ENCODE results near the gene PCYT2. TPM values are rescaled to one million over a fixed set of nuclear protein-coding genes. Genes with fewer than 3 reads are reported as not detected.

PCYT2 gene
- polyA plus RNA-seq, 1 experiment: 44.2 TPM

DNA sequence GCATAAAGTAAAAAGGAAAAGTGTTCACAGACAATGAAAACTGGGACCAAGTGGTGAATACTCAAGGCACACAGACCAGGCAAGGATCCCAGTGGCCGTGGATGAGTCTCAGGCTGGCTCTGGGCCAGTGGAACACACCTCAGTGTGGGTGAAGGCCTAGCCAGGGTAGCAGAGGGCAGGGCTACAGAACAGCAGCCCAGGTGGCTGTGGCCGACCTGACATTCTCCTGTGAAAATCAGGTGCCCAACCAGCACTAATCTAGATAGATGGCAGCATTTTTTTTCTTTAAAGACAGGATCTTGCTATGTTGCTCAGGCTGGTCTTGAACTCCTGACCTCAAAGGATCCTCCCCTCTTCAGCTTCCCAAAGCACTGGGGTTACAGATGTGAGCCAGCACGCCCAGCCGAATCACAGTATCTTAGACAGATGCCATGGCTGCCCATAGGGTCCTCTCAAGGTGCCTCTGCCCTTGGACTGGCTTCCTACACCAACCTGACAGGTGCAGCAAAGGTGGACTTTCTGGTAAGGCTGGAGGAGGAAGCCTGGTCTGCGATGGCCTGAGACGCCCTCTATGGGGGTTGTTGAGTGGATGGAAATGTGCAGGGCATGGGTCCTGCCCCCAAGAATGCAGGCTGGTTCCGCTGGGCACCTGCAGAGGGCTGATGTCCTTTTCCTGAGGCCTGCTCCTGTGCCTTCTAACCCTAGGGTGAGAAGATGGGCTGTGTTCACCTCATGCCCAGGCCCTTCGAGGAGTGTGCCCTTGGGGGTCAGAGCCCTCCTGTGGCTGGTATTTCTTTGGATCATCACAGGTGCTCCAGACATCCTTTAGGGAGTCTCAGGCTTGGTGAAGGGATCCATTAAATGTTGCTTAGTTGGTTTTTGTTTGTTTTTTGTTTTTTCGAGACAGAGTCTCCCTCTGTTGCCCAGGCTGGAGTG, 47.1 kb downstream of the PCYT2 start:
- ChIA-PET CTCF (no interaction called here), POLR2A (interaction anchor here (0.5 to 0.9 kb wide), 2 partner anchors 151 to 155 kb away, joined by 3 to 4 read pairs; no protein-coding TSS in a partner anchor)
- H3K4me3 ChIP-seq (ENCODE audit: low read depth, low read length): no peak overlapping the region
- peaks cover 23% of the 10 kb centered on the region for H3K36me3 ChIP-seq (ENCODE audit: control insufficient read depth, insufficient read depth, low read length)
- TF ChIP-seq CTCF (IDR thresholded peaks at IDR 0.05; ENCODE audit: insufficient read depth, low read depth, low read length): no peak
- H3K27me3 ChIP-seq (ENCODE audit: control insufficient read depth, insufficient read depth, low read length): no peaks in the 10 kb centered on the region
- DNase-seq (ENCODE audit: low read depth): no peak

DNA sequence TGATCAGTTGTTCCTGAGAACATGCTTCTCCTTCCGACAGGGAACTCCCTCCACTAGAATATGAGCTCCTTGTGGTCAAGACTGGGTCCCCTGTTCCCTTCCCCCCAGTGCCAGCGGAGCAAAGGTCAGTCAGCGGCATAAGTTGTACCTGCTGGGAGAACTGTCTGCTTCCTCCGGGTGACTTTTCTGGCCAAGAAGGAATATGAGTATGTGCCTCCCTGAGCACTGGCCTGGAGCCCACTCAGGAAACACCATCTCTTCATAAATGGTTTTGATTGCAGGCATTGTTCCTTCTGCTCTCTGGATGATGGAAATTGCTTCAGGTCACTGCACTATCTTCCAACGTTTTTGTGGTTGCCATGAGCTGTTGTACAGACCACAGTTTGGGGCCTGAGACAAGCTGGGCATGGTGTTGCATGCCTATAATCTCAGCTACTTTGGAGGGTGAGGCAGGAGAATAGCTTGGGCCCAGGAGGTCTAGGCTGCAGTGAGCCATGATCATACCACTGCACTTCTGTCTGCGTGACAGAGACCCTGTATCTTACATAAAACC, 48.0 kb downstream of the PCYT2 start:
- DNase-seq (ENCODE audit: low read depth): no peak
- ChIA-PET CTCF (no interaction called here), POLR2A (interaction anchor here (0.5 to 0.9 kb wide), 2 partner anchors 150 to 154 kb away, joined by 3 to 4 read pairs; no protein-coding TSS in a partner anchor)
- H3K36me3 ChIP-seq (ENCODE audit: control insufficient read depth, insufficient read depth, low read length): peaks cover 19% of the 10 kb centered on the region
- no peak overlapping the region for H3K4me3 ChIP-seq (ENCODE audit: low read depth, low read length)
- TF ChIP-seq CTCF (IDR thresholded peaks at IDR 0.05; ENCODE audit: insufficient read depth, low read depth, low read length): no peak
- no peaks in the 10 kb centered on the region for H3K27me3 ChIP-seq (ENCODE audit: control insufficient read depth, insufficient read depth, low read length)

GRCh38 chr17:81860756-81861568, 50.2 kb downstream of the PCYT2 start:
- Histone ChIP-seq H3K27me3 (ENCODE audit: control insufficient read depth, insufficient read depth, low read length) (no peaks in the 10 kb centered on the region), H3K36me3 (ENCODE audit: control insufficient read depth, insufficient read depth, low read length) (peaks cover 12% of the 10 kb centered on the region), H3K4me3 (ENCODE audit: low read depth, low read length) (peak overlapping the region; percentile 83)
- peak; percentile 100 for DNase-seq (ENCODE audit: low read depth)
- TF ChIP-seq CTCF (IDR thresholded peaks at IDR 0.05; ENCODE audit: insufficient read depth, low read depth, low read length): 0 out of 2 replicates have a peak, but pooled peaks have one; percentile 18
- POLR2A ChIA-PET: interaction anchor here (0.6 kb wide), 1 partner anchor 89 kb away, joined by 4 read pairs; no protein-coding TSS in a partner anchor
- CTCF ChIA-PET: interaction anchor here (1.6 kb wide), 1 partner anchor 8 kb away, joined by 5 read pairs; no protein-coding TSS in a partner anchor

GRCh38 chr17:81859906-81860755, 51.1 kb downstream of the PCYT2 start, which contains the start of gene P4HB:
TSS of gene P4HB (minus strand) at chr17:81860535. CDS start at chr17:81860471, 64 bp downstream.
- H3K4me3 ChIP-seq (ENCODE audit: low read depth, low read length): peak within 1 kb of the TSS; percentile 83
- H3K36me3 ChIP-seq (ENCODE audit: control insufficient read depth, insufficient read depth, low read length): peaks cover 12% of the 10 kb centered on the region
- CTCF ChIA-PET: interaction anchor here (0.8 to 1.6 kb wide), 3 partner anchors 9 to 17 kb away, joined by 3 to 5 read pairs (median 3); no protein-coding TSS in a partner anchor
- no peaks in the 10 kb centered on the region for H3K27me3 ChIP-seq (ENCODE audit: control insufficient read depth, insufficient read depth, low read length)
- POLR2A ChIA-PET: interaction anchor here (0.6 to 0.7 kb wide), 2 partner anchors 12 to 105 kb away, joined by 5 read pairs; no protein-coding TSS in a partner anchor
- no peak for DNase-seq (ENCODE audit: low read depth)
- TF ChIP-seq CTCF (IDR thresholded peaks at IDR 0.05; ENCODE audit: insufficient read depth, low read depth, low read length): no peak

Data from BJ (cell line).